Measurements from ENCODE around the gene NKX6-2. TPM values are rescaled to one million over a fixed set of nuclear protein-coding genes. Genes with fewer than 3 reads are reported as not detected.

The NKX6-2 gene
- total RNA-seq, 1 donor from 2014 or later, result not detected

- Mint-ChIP-seq H3K36me3 (no peaks in the 10 kb centered on the region), H3K27ac (no peak overlapping the region), H3K9me3 (peaks cover 9% of the 10 kb centered on the region), H3K4me1 (peaks cover 14% of the 10 kb centered on the region), H3K4me3 (no peak overlapping the region), H3K27me3 (ENCODE audit: insufficient read depth, low read depth) (peaks cover 15% of the 10 kb centered on the region)
- Histone ChIP-seq H3K27me3 (no peaks in the 10 kb centered on the region), H3K79me2 (ENCODE audit: low read depth) (no peaks in the 10 kb centered on the region), H3K9ac (no peak overlapping the region), H3K9me3 (ENCODE audit: low read depth) (no peaks in the 10 kb centered on the region), H3K4me3 (no peak overlapping the region), H2AFZ (replicated peaks) (no peak overlapping the region), H4K20me1 (ENCODE audit: low read depth) (no peaks in the 10 kb centered on the region), H3K4me1 (no peaks in the 10 kb centered on the region), H3K4me2 (no peak overlapping the region), H3K27ac (no peak overlapping the region), H3K36me3 (no peaks in the 10 kb centered on the region), H3F3A (ENCODE audit: low read depth) (no peaks in the 10 kb centered on the region)
- TF ChIP-seq CTCF (IDR thresholded peaks at IDR 0.05) (no peak), EZH2 (IDR thresholded peaks at IDR 0.05) (no peak), EZH2phosphoT487 (IDR thresholded peaks at IDR 0.05) (no peak)
- no peak for DNase-seq (ENCODE audit: low spot score)
Measured at GRCh38 chr10:132814469-132814856, 28.5 kb upstream of the NKX6-2 start.

- Mint-ChIP-seq H3K4me3 (no peak overlapping the region), H3K4me1 (peaks cover 16% of the 10 kb centered on the region), H3K9me3 (peaks cover 3% of the 10 kb centered on the region), H3K27me3 (ENCODE audit: insufficient read depth, low read depth) (peaks cover 15% of the 10 kb centered on the region), H3K36me3 (no peaks in the 10 kb centered on the region), H3K27ac (no peak overlapping the region)
- no peak overlapping the region for H3K9ac ChIP-seq
- H2AFZ ChIP-seq (replicated peaks), result no peak overlapping the region
- no peaks in the 10 kb centered on the region for H3K79me2 ChIP-seq (ENCODE audit: low read depth)
- no peaks in the 10 kb centered on the region for H3K27me3 ChIP-seq
- no peaks in the 10 kb centered on the region for H4K20me1 ChIP-seq (ENCODE audit: low read depth)
- H3K27ac ChIP-seq, result no peak overlapping the region
- no peaks in the 10 kb centered on the region for H3K4me1 ChIP-seq
- no peaks in the 10 kb centered on the region for H3K36me3 ChIP-seq
- no peak overlapping the region for H3K4me3 ChIP-seq
- H3K9me3 ChIP-seq (ENCODE audit: low read depth), result no peaks in the 10 kb centered on the region
- H3K4me2 ChIP-seq, result no peak overlapping the region
- no peaks in the 10 kb centered on the region for H3F3A ChIP-seq (ENCODE audit: low read depth)
- DNase-seq (ENCODE audit: low spot score), result no peak
- TF ChIP-seq EZH2 (IDR thresholded peaks at IDR 0.05) (no peak), EZH2phosphoT487 (IDR thresholded peaks at IDR 0.05) (no peak), CTCF (IDR thresholded peaks at IDR 0.05) (no peak)
Measured at GRCh38 chr10:132813560-132814468, 27.9 kb upstream of the NKX6-2 start.

GRCh38 chr10:132813001-132813401 lies 27.1 kb upstream of the NKX6-2 start:
- TF ChIP-seq EZH2phosphoT487 (IDR thresholded peaks at IDR 0.05) (no peak), CTCF (IDR thresholded peaks at IDR 0.05) (no peak), EZH2 (IDR thresholded peaks at IDR 0.05) (no peak)
- peaks cover 16% of the 10 kb centered on the region for H3K4me1 Mint-ChIP-seq
- H3K27ac Mint-ChIP-seq, result no peak overlapping the region

More at GRCh38 chr10:132813001-132813401, 27.1 kb upstream of the NKX6-2 start:
- Mint-ChIP-seq H3K27me3 (ENCODE audit: insufficient read depth, low read depth) (peaks cover 15% of the 10 kb centered on the region), H3K9me3 (no peaks in the 10 kb centered on the region), H3K4me3 (no peak overlapping the region), H3K36me3 (no peaks in the 10 kb centered on the region)
- Histone ChIP-seq H3K9ac (no peak overlapping the region), H3K4me1 (no peaks in the 10 kb centered on the region), H3K79me2 (ENCODE audit: low read depth) (no peaks in the 10 kb centered on the region), H3K36me3 (no peaks in the 10 kb centered on the region), H3F3A (ENCODE audit: low read depth) (no peaks in the 10 kb centered on the region), H3K4me2 (no peak overlapping the region), H3K9me3 (ENCODE audit: low read depth) (no peaks in the 10 kb centered on the region), H3K4me3 (no peak overlapping the region), H3K27ac (no peak overlapping the region), H4K20me1 (ENCODE audit: low read depth) (no peaks in the 10 kb centered on the region), H3K27me3 (no peaks in the 10 kb centered on the region), H2AFZ (replicated peaks) (no peak overlapping the region)
- no peak for DNase-seq (ENCODE audit: low spot score)

Measured in neural progenitor cell (in vitro differentiated cells).